Endothelial cell of umbilical vein (primary cell): ENCODE results near the gene ADI1. TPM values are rescaled to one million over a fixed set of nuclear protein-coding genes. Genes with fewer than 3 reads are reported as not detected.

Experiments used
- BruUV-seq: library from RNA; stranded (reverse); fragments of 400-500 nt; replicated peaks from 2 replicates; lab custom pipeline; 2021; lab: Mats Ljungman, UMichigan
- CTCF ChIA-PET: fragments of 300-600, 350-600 bp; sonication (Branson Sonifier 250); formaldehyde crosslinking; loops from one replicate; lab custom pipeline; 2021; ENCODE audit warnings: antibody characterized with exemption, inconsistent platforms; lab: Charles Lee
- POLR2A ChIA-PET: fragments of 300-600, 350-600 bp; sonication (Branson Sonifier 250); formaldehyde crosslinking; loops from one replicate; lab custom pipeline; 2021; ENCODE audit warnings: antibody characterized with exemption, inconsistent platforms; lab: Charles Lee
- DNase-seq: peaks from one replicate; pipeline ENCODE4 v3.0.0-alpha.2; 2011; ENCODE audit warnings: low read depth, low spot score
- FAIRE-seq: peaks from 2 replicates; lab custom pipeline; 2011; peaks lifted over from hg19 to GRCh38; lab: Jason Lieb, UNC
- H2AFZ ChIP-seq: 2 replicates; pipeline ENCODE4 v1.6.0; 2012; ENCODE audit warnings: low read depth, low read length, control low read depth, inconsistent platforms
- H3K27ac ChIP-seq: 2 replicates; pipeline ENCODE4 v1.5.1; 2011; ENCODE audit warnings: low read depth, mild to moderate bottlenecking, control low read depth, low read length, moderate library complexity; ENCODE audit not compliant: insufficient read depth
- H3K27me3 ChIP-seq, 2 experiments: 2 replicates each; pipeline versions ENCODE4 v1.6.0 to v1.6.1; 2011; ENCODE audit warnings: low read length in 2 of 2, mixed read lengths in 1 of 2; ENCODE audit not compliant: control insufficient read depth in 2 of 2, insufficient read depth in 2 of 2
- H3K36me3 ChIP-seq, 2 experiments: 2 replicates in 1 of 2; 3 replicates in 1 of 2; pipeline ENCODE4 v1.5.1; 2011; ENCODE audit warnings: low read length in 2 of 2, mild to moderate bottlenecking in 1 of 2, moderate library complexity in 1 of 2; ENCODE audit not compliant: control insufficient read depth in 2 of 2, insufficient read depth in 2 of 2; ENCODE audit errors: extremely low read depth in 1 of 2
- H3K4me1 ChIP-seq: 3 replicates; pipeline ENCODE4 v1.5.1; 2011; ENCODE audit warnings: mild to moderate bottlenecking, low read length; ENCODE audit not compliant: control insufficient read depth, insufficient read depth; ENCODE audit errors: extremely low read depth
- H3K4me2 ChIP-seq: 2 replicates; pipeline ENCODE4 v1.6.1; 2011; ENCODE audit warnings: low read length, control low read depth, mixed read lengths; ENCODE audit not compliant: insufficient read depth
- H3K4me3 ChIP-seq, 3 experiments: fragments of 200-600 bp in 1 of 3; sonication (generic), shearing (Covaris generic) in 1 of 3; replicated peaks in 1 of 3; 2 replicates each; pipeline ENCODE4 v1.5.1; 2011 to 2016; ENCODE audit warnings: control low read depth in 3 of 3, low read length in 3 of 3, mild to moderate bottlenecking in 2 of 3, inconsistent platforms in 1 of 3, low read depth in 1 of 3, moderate library complexity in 1 of 3; ENCODE audit not compliant: insufficient read depth in 1 of 3
- H3K79me2 ChIP-seq: 2 replicates; pipeline ENCODE4 v1.6.0; 2012; ENCODE audit warnings: low read length, inconsistent platforms; ENCODE audit not compliant: control insufficient read depth, insufficient read depth
- H3K9ac ChIP-seq: replicated peaks from 2 replicates; pipeline ENCODE3; 2011; ENCODE audit warnings: low read length, control low read depth; ENCODE audit not compliant: insufficient read depth; ENCODE audit errors: extremely low read depth
- H3K9me1 ChIP-seq: replicated peaks from 3 replicates; pipeline ENCODE4 v1.6.0; 2011; ENCODE audit warnings: mild to moderate bottlenecking, low read length; ENCODE audit not compliant: control insufficient read depth, insufficient read depth; ENCODE audit errors: extremely low read depth
- H3K9me3 ChIP-seq: replicated peaks from 2 replicates; pipeline ENCODE4 v1.5.1; 2012; ENCODE audit warnings: low read length, inconsistent platforms; ENCODE audit not compliant: control insufficient read depth, insufficient read depth
- H4K20me1 ChIP-seq: replicated peaks from 2 replicates; pipeline ENCODE3; 2011; ENCODE audit warnings: mild to moderate bottlenecking, low read length; ENCODE audit not compliant: control insufficient read depth, insufficient read depth; ENCODE audit errors: extremely low read depth
- CTCF ChIP-seq, 2 donors: IDR thresholded peaks; 1 replicate in 1 of 2; 2 replicates in 1 of 2; pipeline ENCODE4 v1.5.1; 2011; ENCODE audit warnings: low read length in 2 of 2, mild to moderate bottlenecking in 2 of 2, moderate library complexity in 2 of 2, control low read depth in 1 of 2, inconsistent platforms in 1 of 2, low read depth in 1 of 2; ENCODE audit not compliant: insufficient read depth in 1 of 2; ENCODE audit errors: extremely low read depth in 1 of 2
- EZH2 ChIP-seq: IDR thresholded peaks from 2 replicates; pipeline ENCODE4 v1.6.1; 2012; ENCODE audit warnings: borderline replicate concordance, low read depth, mild to moderate bottlenecking, moderate library complexity, low read length, inconsistent platforms; ENCODE audit not compliant: severe bottlenecking
- FOS ChIP-seq: IDR thresholded peaks from 2 replicates; pipeline ENCODE4 v1.6.1; 2011; ENCODE audit warnings: mild to moderate bottlenecking, low read length, moderate library complexity, borderline replicate concordance; ENCODE audit not compliant: insufficient read depth
- GATA2 ChIP-seq: IDR thresholded peaks from 2 replicates; pipeline ENCODE4 v1.7.0; 2011; ENCODE audit warnings: low read depth, mild to moderate bottlenecking, moderate library complexity, mixed read lengths, low read length; ENCODE audit not compliant: insufficient read length, insufficient read depth
- JUN ChIP-seq: IDR thresholded peaks from 2 replicates; pipeline ENCODE4 v1.6.1; 2011; ENCODE audit warnings: borderline replicate concordance, low read depth; ENCODE audit not compliant: insufficient read length, insufficient read depth
- MAX ChIP-seq: IDR thresholded peaks from 2 replicates; pipeline ENCODE4 v1.6.1; 2011; ENCODE audit not compliant: insufficient read depth, insufficient read length
- MYC ChIP-seq: IDR thresholded peaks from one replicate; pipeline ENCODE4 v1.6.1; 2011; ENCODE audit warnings: mild to moderate bottlenecking, low read depth, low read length
- POLR2A ChIP-seq: IDR thresholded peaks from 2 replicates; pipeline ENCODE4 v1.6.1; 2012; ENCODE audit warnings: low read depth, mild to moderate bottlenecking, control low read depth, low read length
- POLR2AphosphoS5 ChIP-seq: IDR thresholded peaks from 2 replicates; pipeline ENCODE4 v1.6.1; 2012; ENCODE audit warnings: low read depth, mild to moderate bottlenecking, control low read depth, low read length, moderate library complexity; ENCODE audit not compliant: insufficient read depth
- dilution Hi-C: fragments of 300-500 bp; cut with MboI; formaldehyde crosslinking; loops from one replicate; pipeline ENCODE4 v1.15.0; 2019; ENCODE audit warnings: low sequenced_read_pairs; ENCODE audit not compliant: extremely low pct_ligation_motif_present
- intact Hi-C: fragments of 100-400 bp; cut with micrococcal nuclease; formaldehyde crosslinking; loops from one replicate; pipeline ENCODE4 v1.10.0; 2022
- polyA plus RNA-seq, 4 experiments: library from polyadenylated mRNA; depleted of rRNA in 3 of 4; stranded (reverse) in 3 of 4; unstranded in 1 of 4; fragments of >200 nt; gene quantifications; 2 replicates each; pipeline versions ENCODE4 v1.2.1 to v1.2.3, GENCODE V29; 2011 to 2012; ENCODE audit warnings: missing spikeins in 1 of 4
- total RNA-seq: library from RNA; stranded (reverse); gene quantifications from 2 replicates; pipeline ENCODE4 v1.2.3, GENCODE V29; 2021

The ADI1 gene
- total and polyA plus RNA-seq, 2 donors (not counting 3 experiments of a cell fraction or from before 2014, with no cell fraction given), result 38.6 to 49.7 TPM

- Histone ChIP-seq H3K9me1 (no peaks in the 10 kb centered on the region), H3K4me1 (peaks cover 18% of the 10 kb centered on the region), H3K9ac (peak overlapping the region; percentile 73), H3K27ac (no peak overlapping the region), H3K9me3 (no peaks in the 10 kb centered on the region), H3K36me3 (peaks cover 0 to 3% of the 10 kb centered on the region in 2 experiments), H3K4me3 (peak overlapping the region; percentile 66 to 89 (median 89)), H3K4me2 (peak overlapping the region; percentile 88), H2AFZ (peak overlapping the region; percentile 89), H3K79me2 (peaks cover 7% of the 10 kb centered on the region), H3K27me3 (no peaks in the 10 kb centered on the region), H4K20me1 (no peaks in the 10 kb centered on the region)
- no TSS peak for BruUV-seq
- dilution Hi-C loops, result no loop called here
- TF ChIP-seq FOS (no peak), GATA2 (no peak), MAX (no peak), MYC (no peak), CTCF (IDR thresholded peaks at IDR 0.05; ENCODE audit: extremely low read depth in 1 of 2, insufficient read depth in 1 of 2, low read depth in 1 of 2, low read length in 2 of 2) (no peak), JUN (no peak), POLR2AphosphoS5 (no peak), EZH2 (no peak), POLR2A (no peak)
- FAIRE-seq, result no peak
- ChIA-PET CTCF (interaction anchor here (1.0 to 2.4 kb wide), 4 partner anchors 18 to 65 kb away, joined by 3 to 12 read pairs (median 4); partner anchors contain the start of gene RNASEH1), POLR2A (interaction anchor here (1.0 to 1.3 kb wide), 3 partner anchors 12 to 58 kb away, joined by 3 to 8 read pairs (median 3); no protein-coding TSS in a partner anchor)
- intact Hi-C loops, result loop anchor here (2.0 kb wide), 1 partner anchor 139 kb away; the partner anchor contains the start of gene TRAPPC12
- peak; percentile 18 for DNase-seq
These were observed 1.3 kb downstream of the ADI1 start for GRCh38 chr2:3517948-3518495.
